ENCODE measurements around the gene PDCD2. TPM values are rescaled to one million over a fixed set of nuclear protein-coding genes. Genes with fewer than 3 reads are reported as not detected.

Gene PDCD2
- total and polyA plus RNA-seq, 2 donors (not counting 1 experiment from before 2014, with no cell fraction given) = 50.0 to 64.5 TPM

DNA sequence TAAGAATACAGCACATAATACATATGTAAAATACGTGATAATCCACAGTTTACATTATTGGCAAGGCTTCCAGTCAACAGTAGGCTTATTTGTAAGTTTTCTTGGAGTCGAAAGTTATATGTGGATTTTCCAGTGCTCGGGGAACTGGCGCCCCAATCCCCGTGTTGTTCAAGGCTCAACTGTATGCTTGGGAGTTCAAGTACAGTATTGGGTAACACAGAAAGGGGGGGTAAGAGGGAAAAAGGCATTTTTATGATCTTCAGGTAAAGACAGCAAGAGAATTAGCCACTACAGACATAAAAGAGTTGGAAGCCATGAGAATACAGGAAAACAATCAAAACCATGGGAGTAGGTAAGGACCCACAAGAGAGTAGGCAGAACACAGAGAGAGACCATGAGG, 47.8 kb downstream of the PDCD2 start:
- H3K27ac ChIP-seq (ENCODE audit: low read length in 2 of 2) = no peak overlapping the region
- peaks cover 18% of the 10 kb centered on the region for H3K4me1 Mint-ChIP-seq
- POLR2A ChIA-PET = no interaction called here
- DNase-seq (no peak), ATAC-seq (ENCODE audit: low read depth) (no peak)
- peaks cover 0 to 74% of the 10 kb centered on the region in 2 experiments for H3K36me3 ChIP-seq (replicated peaks in 1 of 2; ENCODE audit: control extremely low read depth in 1 of 2, control insufficient read depth in 1 of 2, extremely low read depth in 1 of 2, insufficient read depth in 2 of 2, low read length in 1 of 2)
- no peak overlapping the region for H3K4me3 Mint-ChIP-seq
- H3K4me3 ChIP-seq (ENCODE audit: control extremely low read depth in 1 of 5, extremely low read depth in 1 of 5, insufficient read depth in 1 of 5, low read depth in 2 of 5, low read length in 4 of 5) = no peak overlapping the region
- H3K9ac ChIP-seq (ENCODE audit: low read length) = no peak overlapping the region
- peaks cover 35% of the 10 kb centered on the region for H4K20me1 ChIP-seq (ENCODE audit: control insufficient read depth, insufficient read depth, low read length, poor library complexity, severe bottlenecking)
- no peaks in the 10 kb centered on the region for H3K9me3 Mint-ChIP-seq (ENCODE audit: insufficient read depth)
- CTCF ChIA-PET = no interaction called here
- no peak overlapping the region for H3K4me2 ChIP-seq (replicated peaks; ENCODE audit: low read depth, low read length, poor library complexity, severe bottlenecking)
- no peaks in the 10 kb centered on the region for H3K9me3 ChIP-seq (ENCODE audit: control extremely low read depth in 1 of 3, control insufficient read depth in 2 of 3, insufficient read depth in 1 of 3, low read length in 2 of 3)
- WGBS (ENCODE audit: insufficient coverage) = 100% methylated on average over 4 of the region's 5 CpGs
- H3K27ac Mint-ChIP-seq = no peak overlapping the region
- TF ChIP-seq EZH2 (IDR thresholded peaks at IDR 0.05; ENCODE audit: borderline replicate concordance, insufficient read depth, low read depth, low read length, poor library complexity, severe bottlenecking) = no peak
- TF ChIP-seq, protein P1, sequence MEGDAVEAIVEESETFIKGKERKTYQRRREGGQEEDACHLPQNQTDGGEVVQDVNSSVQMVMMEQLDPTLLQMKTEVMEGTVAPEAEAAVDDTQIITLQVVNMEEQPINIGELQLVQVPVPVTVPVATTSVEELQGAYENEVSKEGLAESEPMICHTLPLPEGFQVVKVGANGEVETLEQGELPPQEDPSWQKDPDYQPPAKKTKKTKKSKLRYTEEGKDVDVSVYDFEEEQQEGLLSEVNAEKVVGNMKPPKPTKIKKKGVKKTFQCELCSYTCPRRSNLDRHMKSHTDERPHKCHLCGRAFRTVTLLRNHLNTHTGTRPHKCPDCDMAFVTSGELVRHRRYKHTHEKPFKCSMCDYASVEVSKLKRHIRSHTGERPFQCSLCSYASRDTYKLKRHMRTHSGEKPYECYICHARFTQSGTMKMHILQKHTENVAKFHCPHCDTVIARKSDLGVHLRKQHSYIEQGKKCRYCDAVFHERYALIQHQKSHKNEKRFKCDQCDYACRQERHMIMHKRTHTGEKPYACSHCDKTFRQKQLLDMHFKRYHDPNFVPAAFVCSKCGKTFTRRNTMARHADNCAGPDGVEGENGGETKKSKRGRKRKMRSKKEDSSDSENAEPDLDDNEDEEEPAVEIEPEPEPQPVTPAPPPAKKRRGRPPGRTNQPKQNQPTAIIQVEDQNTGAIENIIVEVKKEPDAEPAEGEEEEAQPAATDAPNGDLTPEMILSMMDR (IDR thresholded peaks at IDR 0.05) = no peak
- H3K27me3 ChIP-seq (replicated peaks in 1 of 4; ENCODE audit: control extremely low read depth in 1 of 4, control insufficient read depth in 3 of 4, insufficient read depth in 4 of 4, low read length in 3 of 4) = no peaks in the 10 kb centered on the region
- no peaks in the 10 kb centered on the region for H3K27me3 Mint-ChIP-seq
- H3K79me2 ChIP-seq (ENCODE audit: control insufficient read depth, insufficient read depth, low read length) = peaks cover 18% of the 10 kb centered on the region
- H2AFZ ChIP-seq (ENCODE audit: insufficient read depth, low read depth, low read length, poor library complexity, severe bottlenecking) = no peak overlapping the region
- no peaks in the 10 kb centered on the region for H3K4me1 ChIP-seq (ENCODE audit: control insufficient read depth in 2 of 2, insufficient read depth in 2 of 2, low read length in 2 of 2)
- intact Hi-C loops (cut with micrococcal nuclease) = no loop called here

GRCh38 chr6:170535004-170535403, 49.4 kb downstream of the PDCD2 start:
- Histone ChIP-seq H3K9ac (ENCODE audit: low read length) (no peak overlapping the region), H3K4me1 (ENCODE audit: control insufficient read depth in 2 of 2, insufficient read depth in 2 of 2, low read length in 2 of 2) (no peaks in the 10 kb centered on the region), H3K4me3 (ENCODE audit: control extremely low read depth in 1 of 5, extremely low read depth in 1 of 5, insufficient read depth in 1 of 5, low read depth in 2 of 5, low read length in 4 of 5) (no peak overlapping the region), H3K4me2 (replicated peaks; ENCODE audit: low read depth, low read length, poor library complexity, severe bottlenecking) (no peak overlapping the region), H3K79me2 (ENCODE audit: control insufficient read depth, insufficient read depth, low read length) (peaks cover 8% of the 10 kb centered on the region), H3K36me3 (replicated peaks in 1 of 2; ENCODE audit: control extremely low read depth in 1 of 2, control insufficient read depth in 1 of 2, extremely low read depth in 1 of 2, insufficient read depth in 2 of 2, low read length in 1 of 2) (peaks cover 0 to 58% of the 10 kb centered on the region in 2 experiments), H3K27me3 (replicated peaks in 1 of 4; ENCODE audit: control extremely low read depth in 1 of 4, control insufficient read depth in 3 of 4, insufficient read depth in 4 of 4, low read length in 3 of 4) (no peaks in the 10 kb centered on the region), H3K9me3 (ENCODE audit: control extremely low read depth in 1 of 3, control insufficient read depth in 2 of 3, insufficient read depth in 1 of 3, low read length in 2 of 3) (no peaks in the 10 kb centered on the region), H2AFZ (ENCODE audit: insufficient read depth, low read depth, low read length, poor library complexity, severe bottlenecking) (no peak overlapping the region), H3K27ac (ENCODE audit: low read length in 2 of 2) (no peak overlapping the region), H4K20me1 (ENCODE audit: control insufficient read depth, insufficient read depth, low read length, poor library complexity, severe bottlenecking) (peaks cover 22% of the 10 kb centered on the region)
- ChIA-PET POLR2A (no interaction called here), CTCF (interaction anchor here (8.1 kb wide), 1 partner anchor 702 kb away, joined by 56 read pairs; no protein-coding TSS in a partner anchor)
- DNase-seq = no peak
- intact Hi-C loops (cut with micrococcal nuclease) = no loop called here
- WGBS (ENCODE audit: insufficient coverage) = 100% methylated on average over 4 of the region's 5 CpGs
- H3K4me1 Mint-ChIP-seq = peaks cover 8% of the 10 kb centered on the region
- no peaks in the 10 kb centered on the region for H3K27me3 Mint-ChIP-seq
- H3K27ac Mint-ChIP-seq = no peak overlapping the region
- H3K9me3 Mint-ChIP-seq (ENCODE audit: insufficient read depth) = no peaks in the 10 kb centered on the region
- H3K4me3 Mint-ChIP-seq = no peak overlapping the region
- ATAC-seq (ENCODE audit: low read depth) = no peak
- TF ChIP-seq, protein P1 (IDR thresholded peaks at IDR 0.05) = no peak
- no peak for TF ChIP-seq EZH2 (IDR thresholded peaks at IDR 0.05; ENCODE audit: borderline replicate concordance, insufficient read depth, low read depth, low read length, poor library complexity, severe bottlenecking)
